CD4-positive, alpha-beta T cell (primary cell): ENCODE measurements around the gene TLE7. TPM values are rescaled to one million over a fixed set of nuclear protein-coding genes. Genes with fewer than 3 reads are reported as not detected.

Source experiments
- ATAC-seq: fragments of 200-7000 bp; cut with Tn5 transposase; one replicate; pipeline ENCODE4 v1.10.0; 2022; ENCODE audit warnings: mild to moderate bottlenecking; ENCODE audit not compliant: poor library complexity
- CTCF ChIA-PET: fragments of 350-600 bp; sonication (Branson Sonifier 250); formaldehyde crosslinking; loops from one replicate; lab custom pipeline; 2021; ENCODE audit warnings: antibody characterized with exemption, inconsistent platforms; lab: Charles Lee
- POLR2A ChIA-PET: fragments of 350-600 bp; sonication (Branson Sonifier 250); formaldehyde crosslinking; loops from one replicate; lab custom pipeline; 2021; ENCODE audit warnings: antibody characterized with exemption, inconsistent platforms; lab: Charles Lee
- DNase-seq, 14 experiments: peaks; one replicate each; pipeline ENCODE4 v3.0.0-alpha.2; 2013 to 2020; ENCODE audit warnings: mixed read lengths in 2 of 14
- H3K27ac ChIP-seq, 2 donors: one replicate each; pipeline versions ENCODE4 v1.5.1 to v1.7.0; 2013; ENCODE audit warnings: low read length in 2 of 2, low read depth in 1 of 2, mild to moderate bottlenecking in 1 of 2
- H3K27me3 ChIP-seq, 2 experiments: 1 replicate in 1 of 2; 2 replicates in 1 of 2; pipeline versions ENCODE4 v1.6.1 to v1.7.0; 2013; ENCODE audit warnings: low read length in 2 of 2, control low read depth in 1 of 2, mild to moderate bottlenecking in 1 of 2, moderate library complexity in 1 of 2; ENCODE audit not compliant: insufficient read depth in 2 of 2, control insufficient read depth in 1 of 2
- H3K36me3 ChIP-seq: one replicate; pipeline ENCODE4 v1.6.1; 2013; ENCODE audit warnings: low read length, control low read depth; ENCODE audit not compliant: insufficient read depth
- H3K4me1 ChIP-seq: one replicate; pipeline ENCODE4 v1.6.1; 2013; ENCODE audit warnings: low read length, control low read depth; ENCODE audit not compliant: insufficient read depth
- H3K4me3 ChIP-seq: one replicate; pipeline ENCODE4 v1.5.1; 2013; ENCODE audit warnings: mild to moderate bottlenecking, low read length, moderate library complexity
- H3K9me3 ChIP-seq, 2 experiments: 1 replicate in 1 of 2; 2 replicates in 1 of 2; pipeline versions ENCODE4 v1.6.1 to v1.7.0; 2013; ENCODE audit warnings: low read length in 2 of 2, mild to moderate bottlenecking in 2 of 2, control low read depth in 1 of 2, moderate library complexity in 1 of 2; ENCODE audit not compliant: control insufficient read depth in 1 of 2, insufficient read depth in 1 of 2
- H3K27ac Mint-ChIP-seq: one replicate; pipeline ENCODE4 v1.8.0; 2020; ENCODE audit warnings: mixed read lengths
- H3K27me3 Mint-ChIP-seq: one replicate; pipeline ENCODE4 v1.8.0; 2021; ENCODE audit warnings: mixed read lengths
- H3K36me3 Mint-ChIP-seq: one replicate; pipeline ENCODE4 v1.8.0; 2021; ENCODE audit warnings: low read depth, mixed read lengths
- H3K4me1 Mint-ChIP-seq: one replicate; pipeline ENCODE4 v1.8.0; 2021; ENCODE audit warnings: low read depth, mixed read lengths
- H3K4me3 Mint-ChIP-seq: one replicate; pipeline ENCODE4 v1.8.0; 2020; ENCODE audit warnings: mild to moderate bottlenecking, mixed read lengths
- H3K9me3 Mint-ChIP-seq: one replicate; pipeline ENCODE4 v1.8.0; 2020; ENCODE audit warnings: mixed read lengths
- CTCF ChIP-seq: fragments of 200-600 bp; IDR thresholded peaks from one replicate; pipeline ENCODE4 v1.8.0; 2022; ENCODE audit warnings: antibody characterized with exemption, mild to moderate bottlenecking
- intact Hi-C, 2 experiments: fragments of 100-400 bp; cut with DNase I in 1 of 2; cut with micrococcal nuclease in 1 of 2; formaldehyde crosslinking; loops; one replicate each; pipeline versions ENCODE4 v1.15.1 to v1.9.0; 2023 to 2025; cut with DNase I, micrococcal nuclease
- total RNA-seq, 174 experiments: library from RNA in 2 of 174; stranded (reverse) in 2 of 174; gene quantifications; one replicate each; pipeline ENCODE4 v1.2.3 and lab custom pipeline; 2021 to 2026

TLE7 gene
- total RNA-seq, 2 experiments from 2014 or later, result not detected

- no peak overlapping the region for H3K27ac Mint-ChIP-seq
- Histone ChIP-seq H3K27ac (no peak overlapping the region), H3K4me1 (no peaks in the 10 kb centered on the region), H3K36me3 (no peaks in the 10 kb centered on the region), H3K27me3 (peaks cover 11 to 37% of the 10 kb centered on the region in 2 experiments), H3K9me3 (peaks cover 0 to 8% of the 10 kb centered on the region in 2 experiments), H3K4me3 (no peak overlapping the region)
- DNase-seq (no peak), ATAC-seq (no peak)
- ChIA-PET POLR2A (no interaction called here), CTCF (no interaction called here)
- H3K36me3 Mint-ChIP-seq, result no peaks in the 10 kb centered on the region
- peaks cover 63% of the 10 kb centered on the region for H3K27me3 Mint-ChIP-seq
- intact Hi-C loops, result no loop called here
- no peak for TF ChIP-seq CTCF
- no peaks in the 10 kb centered on the region for H3K4me1 Mint-ChIP-seq
- no peaks in the 10 kb centered on the region for H3K9me3 Mint-ChIP-seq
- H3K4me3 Mint-ChIP-seq, result no peak overlapping the region
Measured at GRCh38 chr16:71423865-71424264, 18.0 kb downstream of the TLE7 start.

GRCh38 chr16:71423016-71423415 is 18.8 kb downstream of the TLE7 start:
- Mint-ChIP-seq H3K4me1 (no peaks in the 10 kb centered on the region), H3K4me3 (no peak overlapping the region), H3K9me3 (no peaks in the 10 kb centered on the region), H3K27me3 (peaks cover 63% of the 10 kb centered on the region), H3K36me3 (no peaks in the 10 kb centered on the region), H3K27ac (no peak overlapping the region)
- POLR2A ChIA-PET, result no interaction called here
- Histone ChIP-seq H3K4me3 (no peak overlapping the region), H3K9me3 (peaks cover 0 to 8% of the 10 kb centered on the region in 2 experiments), H3K27me3 (peaks cover 11 to 34% of the 10 kb centered on the region in 2 experiments), H3K36me3 (no peaks in the 10 kb centered on the region), H3K4me1 (no peaks in the 10 kb centered on the region), H3K27ac (no peak overlapping the region)
- CTCF ChIA-PET, result no interaction called here
- TF ChIP-seq CTCF, result no peak
- DNase-seq (no peak), ATAC-seq (no peak)
- intact Hi-C loops, result no loop called here

DNA sequence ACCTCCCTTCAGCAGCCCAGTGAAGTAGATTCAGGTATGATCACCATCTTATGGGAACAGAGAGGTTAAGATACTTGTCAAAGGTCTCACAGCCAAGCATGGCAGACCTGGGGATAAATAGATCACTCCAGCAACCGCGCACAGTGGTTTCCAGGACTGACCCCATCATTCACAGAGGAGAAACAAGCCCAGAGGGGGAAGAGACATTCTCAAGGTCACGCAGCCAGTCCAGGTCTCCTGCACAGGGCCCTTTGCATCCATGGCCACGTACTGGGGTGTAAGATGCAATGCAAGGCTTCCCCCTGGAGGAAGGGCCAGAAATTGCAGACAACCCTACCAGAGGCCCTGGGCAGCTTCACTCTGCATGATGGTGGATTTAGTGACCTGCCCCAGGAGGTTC is 19.9 kb downstream of the TLE7 start:
- TF ChIP-seq CTCF, result peak; percentile 36
- no peaks in the 10 kb centered on the region for H3K4me1 Mint-ChIP-seq
- Histone ChIP-seq H3K27ac (no peak overlapping the region), H3K27me3 (peaks cover 11 to 37% of the 10 kb centered on the region in 2 experiments), H3K4me3 (no peak overlapping the region), H3K9me3 (peaks cover 0 to 8% of the 10 kb centered on the region in 2 experiments), H3K4me1 (no peaks in the 10 kb centered on the region), H3K36me3 (no peaks in the 10 kb centered on the region)
- CTCF ChIA-PET, result interaction anchor here (0.7 to 1.2 kb wide), 2 partner anchors 9 to 189 kb away, joined by 3 to 5 read pairs; no protein-coding TSS in a partner anchor
- peak; percentile 52 for ATAC-seq
- peaks cover 65% of the 10 kb centered on the region for H3K27me3 Mint-ChIP-seq
- no peak overlapping the region for H3K27ac Mint-ChIP-seq
- POLR2A ChIA-PET, result no interaction called here
- intact Hi-C loops, result no loop called here
- no peaks in the 10 kb centered on the region for H3K9me3 Mint-ChIP-seq
- H3K4me3 Mint-ChIP-seq, result no peak overlapping the region
- DNase-seq, result peak in 5 of 14 experiments; percentile 5 to 55 (median 12)
- H3K36me3 Mint-ChIP-seq, result no peaks in the 10 kb centered on the region
